Measurements from ENCODE around the gene UGT1A7.
"Not testable (repeated sequence)": the region's sequence is repeated elsewhere in the genome, so short reads cannot be mapped to it uniquely, and the experiment has no call there.

The UGT1A7 gene

DNA sequence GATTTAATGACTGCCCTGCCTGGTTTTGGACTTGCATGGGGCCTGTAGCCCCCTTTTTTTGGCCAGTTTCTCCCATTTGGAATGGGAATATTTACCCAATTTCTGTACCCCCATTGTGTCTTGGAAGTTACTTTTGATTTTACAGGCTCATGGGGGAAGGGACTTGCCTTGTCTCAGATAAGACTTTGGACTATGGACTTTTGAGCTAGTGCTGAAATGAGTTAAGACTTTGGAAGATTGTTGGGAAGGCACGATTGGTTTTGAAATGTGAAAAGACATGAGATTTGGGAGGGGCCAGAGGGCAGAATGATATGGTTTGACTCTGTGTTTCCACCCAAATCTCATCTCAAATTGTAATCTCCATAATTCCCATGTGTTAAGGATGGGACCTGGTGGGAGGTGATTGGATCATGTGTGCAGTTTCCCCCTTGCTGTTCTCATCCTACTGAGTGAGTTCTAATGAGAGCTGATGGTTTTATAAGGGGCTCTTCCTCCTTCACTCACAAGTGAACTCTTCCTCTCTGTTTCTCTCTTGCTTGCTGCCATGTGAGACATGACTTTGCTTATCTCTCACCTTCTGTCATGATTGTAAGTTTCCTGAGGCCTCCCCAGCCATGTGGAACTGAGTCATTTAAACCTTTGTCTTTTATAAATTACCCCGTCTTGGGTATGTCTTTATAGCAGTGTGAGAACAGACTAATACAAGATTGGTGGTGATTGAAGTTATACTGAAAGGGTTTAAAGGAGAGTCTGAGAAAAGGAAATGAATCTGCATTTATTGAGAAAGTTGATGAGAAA lies 69.7 kb downstream of the UGT1A7 start:
- intact Hi-C loops (cut with DNase I); DNase-seq: not testable (repeated sequence)

DNA sequence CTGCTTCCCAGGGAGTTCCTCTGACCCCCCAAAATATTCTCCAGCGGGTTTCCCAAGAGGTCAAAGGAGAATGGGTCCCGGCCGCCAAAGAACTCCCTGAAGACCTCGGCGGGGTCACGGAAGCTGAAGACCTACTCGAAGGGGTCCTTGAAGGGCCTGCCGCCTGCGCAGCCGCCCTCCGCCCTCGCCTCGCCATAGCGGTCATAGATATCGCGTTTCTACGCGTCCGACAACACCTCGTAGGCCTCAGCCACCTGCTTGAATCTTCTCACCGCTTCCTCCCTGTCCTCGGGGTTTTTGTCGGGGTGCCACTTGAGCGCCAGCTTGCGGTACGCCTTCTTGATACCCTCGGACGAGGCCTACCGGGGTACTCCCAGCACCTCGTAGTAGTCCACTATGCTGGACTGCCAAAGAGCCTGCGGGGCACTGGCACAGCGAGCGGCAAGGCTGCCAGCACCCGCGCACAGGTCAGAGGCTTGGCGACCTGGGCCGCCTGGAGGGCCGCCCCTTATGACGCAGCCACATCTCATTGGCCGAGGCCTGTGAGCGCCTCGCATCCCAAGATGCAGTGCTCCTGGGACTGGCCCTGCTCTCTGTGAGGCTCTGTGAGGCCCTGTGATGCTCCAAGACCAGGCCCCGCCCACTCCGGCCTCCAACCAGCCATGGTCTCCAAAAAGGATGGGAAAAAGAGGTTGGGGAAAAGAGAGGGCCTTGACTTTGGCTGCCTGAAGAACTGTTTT lies 73.3 kb downstream of the UGT1A7 start:
- intact Hi-C loops (cut with DNase I): no loop called here
- no peak for DNase-seq

DNA sequence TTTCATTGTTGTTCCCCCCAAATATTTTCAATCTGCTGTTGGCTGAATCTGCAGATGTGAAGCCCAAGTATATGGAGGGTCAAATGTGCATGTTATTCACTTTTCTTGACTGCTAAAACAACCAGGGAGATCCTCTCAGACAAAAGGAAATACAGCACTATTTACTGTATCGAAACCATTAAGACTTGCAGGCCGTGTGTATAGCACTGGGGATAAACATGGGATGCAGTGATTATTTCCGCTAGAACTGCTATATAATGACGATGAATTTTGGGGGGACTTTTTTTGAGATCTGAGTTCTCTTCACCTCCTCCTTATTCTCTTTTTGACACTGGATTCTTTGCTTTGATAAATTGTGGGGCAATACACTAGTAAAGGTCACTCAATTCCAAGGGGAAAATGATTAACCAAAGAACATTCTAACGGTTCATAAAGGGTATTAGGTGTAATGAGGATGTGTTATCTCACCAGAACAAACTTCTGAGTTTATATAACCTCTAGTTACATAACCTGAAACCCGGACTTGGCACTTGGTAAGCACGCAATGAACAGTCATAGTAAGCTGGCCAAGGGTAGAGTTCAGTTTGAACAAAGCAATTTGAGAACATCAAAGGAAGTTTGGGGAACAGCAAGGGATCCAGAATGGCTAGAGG lies 74.9 kb downstream of the UGT1A7 start:
- intact Hi-C loops (cut with DNase I): no loop called here
- DNase-seq: no peak

- DNase-seq: no peak
- intact Hi-C loops (cut with DNase I): no loop called here
Measured at GRCh38 chr2:233758141-233758540, 76.4 kb downstream of the UGT1A7 start.

GRCh38 chr2:233758849-233759248 lies 77.1 kb downstream of the UGT1A7 start:
- intact Hi-C loops (cut with DNase I): no loop called here

DNA sequence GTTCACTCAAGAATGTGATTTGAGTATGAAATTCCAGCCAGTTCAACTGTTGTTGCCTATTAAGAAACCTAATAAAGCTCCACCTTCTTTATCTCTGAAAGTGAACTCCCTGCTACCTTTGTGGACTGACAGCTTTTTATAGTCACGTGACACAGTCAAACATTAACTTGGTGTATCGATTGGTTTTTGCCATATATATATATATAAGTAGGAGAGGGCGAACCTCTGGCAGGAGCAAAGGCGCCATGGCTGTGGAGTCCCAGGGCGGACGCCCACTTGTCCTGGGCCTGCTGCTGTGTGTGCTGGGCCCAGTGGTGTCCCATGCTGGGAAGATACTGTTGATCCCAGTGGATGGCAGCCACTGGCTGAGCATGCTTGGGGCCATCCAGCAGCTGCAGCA lies 78.3 kb downstream of the UGT1A7 start, which contains the start of gene UGT1A1:
TSS of gene UGT1A1 (plus strand) at position 228 of the 400 bp plus-strand sequence. CDS start at position 246, 18 bp downstream.
- intact Hi-C loops (cut with DNase I): no loop called here
- no peak for DNase-seq

More at GRCh38 chr2:233758849-233759248, 77.1 kb downstream of the UGT1A7 start:
- DNase-seq: no peak

DNA sequence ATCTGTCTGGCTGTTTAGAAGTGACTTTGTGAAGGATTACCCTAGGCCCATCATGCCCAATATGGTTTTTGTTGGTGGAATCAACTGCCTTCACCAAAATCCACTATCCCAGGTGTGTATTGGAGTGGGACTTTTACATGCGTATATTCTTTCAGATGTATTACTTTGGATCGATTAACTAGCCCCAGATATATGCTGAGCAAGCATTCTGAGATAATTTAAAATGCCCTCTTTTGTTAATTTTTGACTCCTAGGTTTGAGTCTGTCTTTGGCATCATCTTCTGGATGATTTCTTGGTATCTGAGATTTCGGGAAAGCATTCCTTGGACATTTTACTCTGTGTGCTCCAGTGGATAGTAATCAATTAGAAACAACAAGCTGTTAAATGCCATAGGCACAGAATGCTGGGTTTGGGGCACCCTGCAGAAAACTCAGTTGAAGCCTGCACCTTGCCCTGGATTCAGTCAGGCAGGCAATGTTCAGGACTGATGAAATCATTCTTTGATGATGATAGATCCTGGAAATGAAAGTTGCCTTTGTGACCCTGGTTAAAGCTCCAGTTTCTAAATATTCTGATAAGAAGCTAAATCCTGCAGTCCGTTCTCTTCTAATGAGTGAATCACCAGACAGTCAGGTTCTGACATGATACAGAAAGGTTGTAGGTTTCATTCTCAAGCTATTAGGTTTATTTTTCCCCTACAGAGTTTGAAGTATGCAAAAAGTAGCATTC lies 79.5 kb downstream of the UGT1A7 start:
- intact Hi-C loops (cut with DNase I): no loop called here
- DNase-seq: no peak

DNA sequence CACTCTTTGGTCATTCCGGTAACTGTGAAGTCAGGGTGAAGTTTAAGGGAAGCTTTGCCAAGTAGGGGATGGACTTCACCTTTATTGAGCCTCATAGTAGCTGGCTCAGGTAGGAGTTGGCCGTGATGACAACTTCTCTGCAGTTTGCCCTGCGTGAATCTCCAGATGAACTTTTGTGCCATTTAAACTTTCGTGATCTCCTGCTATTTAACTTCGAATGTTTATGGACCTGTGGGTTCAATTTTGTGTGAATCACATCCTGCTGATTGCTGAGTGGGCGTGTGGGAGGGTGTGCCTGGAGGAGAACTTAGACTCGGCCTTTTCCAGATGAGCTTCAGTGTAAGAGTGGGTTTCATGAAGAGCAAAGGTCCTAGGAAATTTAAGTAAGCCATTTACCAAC lies 82.6 kb downstream of the UGT1A7 start:
- intact Hi-C loops (cut with DNase I): no loop called here
- no peak for DNase-seq

GRCh38 chr2:233764761-233765160 lies 83.1 kb downstream of the UGT1A7 start:
- no peak for DNase-seq
- intact Hi-C loops (cut with DNase I): no loop called here

DNA sequence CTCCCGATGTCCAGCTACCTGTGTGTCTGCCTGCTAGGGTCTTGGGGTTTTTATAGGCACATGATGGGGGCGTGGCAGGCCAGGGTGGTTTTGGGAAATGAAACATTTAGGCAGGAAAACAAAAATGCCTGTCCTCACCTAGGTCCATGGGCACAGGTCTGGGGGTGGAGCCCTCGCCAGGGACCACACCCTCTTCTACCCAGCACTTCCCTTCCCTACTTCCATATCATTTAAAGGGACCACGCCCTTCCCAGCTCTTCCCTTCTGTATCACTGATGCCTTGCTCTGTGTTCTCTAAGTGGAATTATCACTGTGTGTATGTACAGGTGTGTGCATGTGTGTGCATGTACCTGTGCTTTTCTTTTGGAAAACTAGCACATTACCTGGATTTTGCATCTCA lies 84.7 kb downstream of the UGT1A7 start:
- DNase-seq: no peak
- intact Hi-C loops (cut with DNase I): no loop called here

DNA sequence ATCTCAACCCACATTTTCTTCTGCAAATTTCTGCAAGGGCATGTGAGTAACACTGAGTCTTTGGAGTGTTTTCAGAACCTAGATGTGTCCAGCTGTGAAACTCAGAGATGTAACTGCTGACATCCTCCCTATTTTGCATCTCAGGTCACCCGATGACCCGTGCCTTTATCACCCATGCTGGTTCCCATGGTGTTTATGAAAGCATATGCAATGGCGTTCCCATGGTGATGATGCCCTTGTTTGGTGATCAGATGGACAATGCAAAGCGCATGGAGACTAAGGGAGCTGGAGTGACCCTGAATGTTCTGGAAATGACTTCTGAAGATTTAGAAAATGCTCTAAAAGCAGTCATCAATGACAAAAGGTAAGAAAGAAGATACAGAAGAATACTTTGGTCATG lies 86.4 kb downstream of the UGT1A7 start:
- DNase-seq: no peak
- intact Hi-C loops (cut with DNase I): no loop called here

- intact Hi-C loops (cut with DNase I): no loop called here
- no peak for DNase-seq
Measured at GRCh38 chr2:233769260-233769659, 87.6 kb downstream of the UGT1A7 start.

DNA sequence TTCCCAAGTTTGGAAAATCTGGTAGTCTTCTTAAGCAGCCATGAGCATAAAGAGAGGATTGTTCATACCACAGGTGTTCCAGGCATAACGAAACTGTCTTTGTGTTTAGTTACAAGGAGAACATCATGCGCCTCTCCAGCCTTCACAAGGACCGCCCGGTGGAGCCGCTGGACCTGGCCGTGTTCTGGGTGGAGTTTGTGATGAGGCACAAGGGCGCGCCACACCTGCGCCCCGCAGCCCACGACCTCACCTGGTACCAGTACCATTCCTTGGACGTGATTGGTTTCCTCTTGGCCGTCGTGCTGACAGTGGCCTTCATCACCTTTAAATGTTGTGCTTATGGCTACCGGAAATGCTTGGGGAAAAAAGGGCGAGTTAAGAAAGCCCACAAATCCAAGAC lies 90.5 kb downstream of the UGT1A7 start:
- no peak for DNase-seq
- intact Hi-C loops (cut with DNase I): no loop called here

GRCh38 chr2:233772583-233772982 lies 90.9 kb downstream of the UGT1A7 start:
- intact Hi-C loops (cut with DNase I): no loop called here
- DNase-seq: no peak

- peak in 1 of 42 donors; percentile 13 for DNase-seq
- intact Hi-C loops (cut with DNase I): no loop called here
Measured at GRCh38 chr2:233773854-233774253, 92.2 kb downstream of the UGT1A7 start.

GRCh38 chr2:233775414-233775813 lies 93.7 kb downstream of the UGT1A7 start:
- no peak for DNase-seq
- intact Hi-C loops (cut with DNase I): no loop called here

DNA sequence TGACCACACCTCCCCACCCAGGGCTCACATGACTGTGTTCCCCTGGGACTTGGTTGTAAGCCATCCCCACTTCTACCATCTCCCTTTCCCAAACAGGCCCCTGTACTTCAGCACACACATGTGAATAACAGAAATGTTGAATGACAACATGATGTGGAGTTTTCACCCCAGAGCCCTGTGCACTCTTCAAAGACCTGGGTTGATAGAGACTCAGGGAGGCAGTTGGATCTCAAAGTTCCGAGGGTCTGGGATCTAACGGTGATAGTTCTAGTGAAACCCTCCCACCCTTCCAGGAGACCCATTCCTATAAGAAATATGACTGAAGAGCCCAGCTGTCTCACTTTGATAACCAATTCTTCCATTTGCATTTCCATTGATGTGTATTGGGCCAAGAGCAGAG lies 96.3 kb downstream of the UGT1A7 start, which contains the start of gene MROH2A:
TSS of gene MROH2A (plus strand) at position 301 of the 400 bp plus-strand sequence. CDS start 1,029 bp downstream, outside the sequence.
- no peak for DNase-seq
- intact Hi-C loops (cut with DNase I): no loop called here

- intact Hi-C loops (cut with DNase I): no loop called here
- DNase-seq: no peak
Measured at GRCh38 chr2:233779722-233780121, 98.0 kb downstream of the UGT1A7 start.

- intact Hi-C loops (cut with DNase I): no loop called here
- DNase-seq: no peak
Measured at GRCh38 chr2:233780771-233781170, 99.1 kb downstream of the UGT1A7 start.
